B cell (primary cell): Measurements from ENCODE around the gene BRD1. TPM values are rescaled to one million over a fixed set of nuclear protein-coding genes. Genes with fewer than 3 reads are reported as not detected.

Experiments used
- ATAC-seq: fragments of 200-7000 bp; cut with Tn5 transposase; one replicate; pipeline ENCODE4 v1.10.0; 2021; ENCODE audit warnings: low read depth, mild to moderate bottlenecking, moderate number of reproducible peaks, moderate library complexity
- CTCF ChIA-PET: fragments of 350-600 bp; sonication (Branson Sonifier 250); formaldehyde crosslinking; loops from one replicate; lab custom pipeline; 2021; ENCODE audit warnings: antibody characterized with exemption, inconsistent platforms; lab: Charles Lee
- POLR2A ChIA-PET: fragments of 350-600 bp; sonication (Branson Sonifier 250); formaldehyde crosslinking; loops from one replicate; lab custom pipeline; 2021; ENCODE audit warnings: antibody characterized with exemption; lab: Charles Lee
- DNase-seq: peaks from one replicate; pipeline ENCODE4 v3.0.0; 2013
- H2AFZ ChIP-seq: 2 replicates; pipeline ENCODE4 v1.6.1; 2012; ENCODE audit warnings: mild to moderate bottlenecking, low read depth, low read length; ENCODE audit not compliant: insufficient read depth, poor library complexity, severe bottlenecking
- H3K27ac ChIP-seq, 2 donors: 1 replicate in 1 of 2; 2 replicates in 1 of 2; pipeline ENCODE4 v1.5.1; 2012 to 2013; ENCODE audit warnings: low read length in 2 of 2, mild to moderate bottlenecking in 2 of 2, moderate library complexity in 1 of 2
- H3K27me3 ChIP-seq, 4 experiments: fragments of 200-600 bp in 1 of 4; sonication (generic) in 1 of 4; replicated peaks in 1 of 4; 1 replicate in 2 of 4; 2 replicates in 2 of 4; pipeline versions ENCODE4 v1.6.1 to v1.7.0; 2013 to 2016; ENCODE audit warnings: low read length in 3 of 4, mild to moderate bottlenecking in 2 of 4, mixed read lengths in 1 of 4, moderate library complexity in 1 of 4; ENCODE audit not compliant: insufficient read depth in 4 of 4, control insufficient read depth in 3 of 4; ENCODE audit errors: control extremely low read depth in 1 of 4
- H3K36me3 ChIP-seq, 2 experiments: replicated peaks in 1 of 2; 1 replicate in 1 of 2; 2 replicates in 1 of 2; pipeline versions ENCODE4 v1.6.1 to v1.7.1; 2013; ENCODE audit warnings: low read length in 1 of 2; ENCODE audit not compliant: insufficient read depth in 2 of 2, control insufficient read depth in 1 of 2; ENCODE audit errors: control extremely low read depth in 1 of 2, extremely low read depth in 1 of 2
- H3K4me1 ChIP-seq, 2 donors: fragments of 200-600 bp in 1 of 2; sonication (generic) in 1 of 2; 1 replicate in 1 of 2; 2 replicates in 1 of 2; pipeline versions ENCODE4 v1.5.1 to v1.6.1; 2013 to 2017; ENCODE audit warnings: low read length in 2 of 2; ENCODE audit not compliant: control insufficient read depth in 2 of 2, insufficient read depth in 2 of 2
- H3K4me2 ChIP-seq: replicated peaks from 2 replicates; pipeline ENCODE3; 2012; ENCODE audit warnings: mild to moderate bottlenecking, low read depth, low read length; ENCODE audit not compliant: poor library complexity, severe bottlenecking
- H3K4me3 ChIP-seq, 5 experiments: fragments of 200-600 bp in 1 of 5; sonication (generic) in 1 of 5; 1 replicate in 3 of 5; 2 replicates in 2 of 5; pipeline versions ENCODE4 v1.5.1 to v1.7.0; 2011 to 2016; ENCODE audit warnings: low read length in 4 of 5, mild to moderate bottlenecking in 4 of 5, low read depth in 2 of 5, control low read depth in 1 of 5, moderate library complexity in 1 of 5; ENCODE audit not compliant: insufficient read depth in 1 of 5; ENCODE audit errors: control extremely low read depth in 1 of 5, extremely low read depth in 1 of 5
- H3K79me2 ChIP-seq: fragments of 200-600 bp; sonication (generic); one replicate; pipeline ENCODE4 v1.6.0; 2016; ENCODE audit warnings: low read length; ENCODE audit not compliant: control insufficient read depth, insufficient read depth
- H3K9ac ChIP-seq: fragments of 200-600 bp; sonication (generic); 2 replicates; pipeline ENCODE4 v1.6.1; 2017; ENCODE audit warnings: mild to moderate bottlenecking, low read length, moderate library complexity
- H3K9me3 ChIP-seq, 3 donors: one replicate each; pipeline versions ENCODE4 v1.6.1 to v1.7.1; 2013; ENCODE audit warnings: low read length in 2 of 3; ENCODE audit not compliant: control insufficient read depth in 2 of 3, insufficient read depth in 1 of 3; ENCODE audit errors: control extremely low read depth in 1 of 3
- H4K20me1 ChIP-seq: 2 replicates; pipeline ENCODE4 v1.6.0; 2012; ENCODE audit warnings: mild to moderate bottlenecking, low read length; ENCODE audit not compliant: insufficient read depth, control insufficient read depth, poor library complexity, severe bottlenecking
- H3K27ac Mint-ChIP-seq: one replicate; pipeline ENCODE4 v1.8.0; 2021; ENCODE audit warnings: mixed read lengths
- H3K27me3 Mint-ChIP-seq: one replicate; pipeline ENCODE4 v1.8.0; 2021; ENCODE audit warnings: mixed read lengths
- H3K4me1 Mint-ChIP-seq: one replicate; pipeline ENCODE4 v1.8.0; 2021; ENCODE audit warnings: mixed read lengths
- H3K4me3 Mint-ChIP-seq: one replicate; pipeline ENCODE4 v1.8.0; 2021; ENCODE audit warnings: mixed read lengths
- H3K9me3 Mint-ChIP-seq: one replicate; pipeline ENCODE4 v1.8.0; 2022; ENCODE audit warnings: mixed read lengths; ENCODE audit not compliant: insufficient read depth
- EZH2 ChIP-seq: IDR thresholded peaks from 2 replicates; pipeline ENCODE4 v1.6.1; 2012; ENCODE audit warnings: borderline replicate concordance, low read depth, mild to moderate bottlenecking, moderate library complexity, low read length; ENCODE audit not compliant: insufficient read depth, poor library complexity, severe bottlenecking
- WGBS: methylation state at CpG from one replicate; pipeline ENCODE4 v1.1.5; 2013; ENCODE audit warnings: missing lambda C conversion rate; ENCODE audit not compliant: insufficient coverage; 5-methylcytosine and 5-hydroxymethylcytosine counted together
- intact Hi-C: fragments of 100-400 bp; cut with micrococcal nuclease; formaldehyde crosslinking; loops from one replicate; pipeline ENCODE4 v1.10.0; 2022
- polyA plus RNA-seq: library from polyadenylated mRNA; depleted of rRNA; stranded (reverse); fragments of >200 nt; gene quantifications from 2 replicates; pipeline ENCODE4 v1.2.3, GENCODE V29; 2012
- total RNA-seq, 2 donors: library from RNA; stranded (reverse); fragments of 120-200 nt in 1 of 2; gene quantifications; 1 replicate in 1 of 2; 2 replicates in 1 of 2; pipeline versions ENCODE4 v1.2.3 to v1.2.4, GENCODE V29; 2013 to 2022
- TF ChIP-seq, protein P1 (sequence below): fragments of 200-600 bp; IDR thresholded peaks from one replicate; pipeline ENCODE4 v1.8.0; 2022; ENCODE audit warnings: antibody characterized with exemption, mild to moderate bottlenecking

The BRD1 gene
- total and polyA plus RNA-seq, 2 donors (not counting 1 experiment from before 2014, with no cell fraction given), result 16.9 to 73.3 TPM

DNA sequence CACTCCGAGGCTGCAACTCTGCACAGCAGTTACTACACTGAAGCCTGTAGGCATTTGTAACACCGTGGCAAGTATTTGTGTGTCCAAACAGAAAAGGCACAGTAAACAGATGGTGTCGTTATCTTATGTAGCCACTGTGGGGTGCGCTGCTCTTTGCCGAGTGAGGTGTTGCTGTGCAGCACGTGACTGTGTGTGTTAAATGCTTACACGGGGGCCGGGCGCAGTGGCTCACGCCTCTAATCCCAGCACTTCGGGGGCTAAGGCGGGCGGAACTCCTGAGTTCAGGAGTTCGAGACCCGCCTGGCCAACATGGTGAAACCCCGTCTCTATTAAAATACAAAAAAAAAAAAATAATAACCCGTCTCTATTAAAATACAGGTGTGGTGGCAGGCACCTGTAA lies 37.5 kb upstream of the BRD1 start:
- POLR2A ChIA-PET, result no interaction called here
- Histone ChIP-seq H3K4me2 (no peak overlapping the region), H3K4me1 (peaks cover 0 to 5% of the 10 kb centered on the region in 2 donors), H3K36me3 (peaks cover 0 to 2% of the 10 kb centered on the region in 2 experiments), H3K4me3 (no peak overlapping the region), H3K9ac (no peak overlapping the region), H3K27ac (no peak overlapping the region), H3K79me2 (peaks cover 97% of the 10 kb centered on the region), H3K9me3 (peaks cover 0 to 39% (median 22%) of the 10 kb centered on the region in 3 donors), H3K27me3 (no peaks in the 10 kb centered on the region), H2AFZ (no peak overlapping the region), H4K20me1 (peaks cover 54% of the 10 kb centered on the region)
- H3K9me3 Mint-ChIP-seq, result peaks cover 20% of the 10 kb centered on the region
- DNase-seq, result no peak
- no peak overlapping the region for H3K27ac Mint-ChIP-seq
- H3K4me1 Mint-ChIP-seq, result peaks cover 18% of the 10 kb centered on the region
- H3K27me3 Mint-ChIP-seq, result no peaks in the 10 kb centered on the region
- intact Hi-C loops, result no loop called here
- 96% methylated on average over 12 of the region's 17 CpGs for WGBS
- ATAC-seq, result no peak
- no peak overlapping the region for H3K4me3 Mint-ChIP-seq
- CTCF ChIA-PET, result interaction anchor here (0.6 kb wide), 1 partner anchor 411 kb away, joined by 3 read pairs; no protein-coding TSS in a partner anchor
- TF ChIP-seq, protein P1, sequence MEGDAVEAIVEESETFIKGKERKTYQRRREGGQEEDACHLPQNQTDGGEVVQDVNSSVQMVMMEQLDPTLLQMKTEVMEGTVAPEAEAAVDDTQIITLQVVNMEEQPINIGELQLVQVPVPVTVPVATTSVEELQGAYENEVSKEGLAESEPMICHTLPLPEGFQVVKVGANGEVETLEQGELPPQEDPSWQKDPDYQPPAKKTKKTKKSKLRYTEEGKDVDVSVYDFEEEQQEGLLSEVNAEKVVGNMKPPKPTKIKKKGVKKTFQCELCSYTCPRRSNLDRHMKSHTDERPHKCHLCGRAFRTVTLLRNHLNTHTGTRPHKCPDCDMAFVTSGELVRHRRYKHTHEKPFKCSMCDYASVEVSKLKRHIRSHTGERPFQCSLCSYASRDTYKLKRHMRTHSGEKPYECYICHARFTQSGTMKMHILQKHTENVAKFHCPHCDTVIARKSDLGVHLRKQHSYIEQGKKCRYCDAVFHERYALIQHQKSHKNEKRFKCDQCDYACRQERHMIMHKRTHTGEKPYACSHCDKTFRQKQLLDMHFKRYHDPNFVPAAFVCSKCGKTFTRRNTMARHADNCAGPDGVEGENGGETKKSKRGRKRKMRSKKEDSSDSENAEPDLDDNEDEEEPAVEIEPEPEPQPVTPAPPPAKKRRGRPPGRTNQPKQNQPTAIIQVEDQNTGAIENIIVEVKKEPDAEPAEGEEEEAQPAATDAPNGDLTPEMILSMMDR, result no peak
- no peak for TF ChIP-seq EZH2

DNA sequence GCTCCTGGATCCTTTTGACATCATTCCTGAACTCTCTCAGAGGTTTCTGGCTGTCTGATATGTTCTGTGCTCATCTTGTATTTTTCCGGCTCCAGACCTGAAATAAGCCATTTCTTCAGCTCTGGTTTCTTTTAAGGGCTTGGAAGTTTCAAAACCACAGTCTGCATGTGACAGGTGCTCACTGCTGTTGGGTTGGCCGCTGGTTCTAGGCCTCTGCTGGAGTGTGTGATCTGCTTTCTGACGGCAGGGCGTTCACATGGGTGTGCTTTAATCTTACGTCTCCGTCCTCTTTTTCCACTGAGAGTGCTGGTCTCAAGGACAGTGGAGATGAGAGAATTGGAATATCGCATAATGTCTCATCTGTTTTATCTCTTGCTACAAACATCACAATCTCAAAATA lies 36.3 kb upstream of the BRD1 start:
- ATAC-seq (no peak), DNase-seq (no peak)
- H4K20me1 ChIP-seq, result peaks cover 52% of the 10 kb centered on the region

More for the DNA sequence above, 36.3 kb upstream of the BRD1 start:
- POLR2A ChIA-PET, result no interaction called here
- no peak overlapping the region for H3K27ac Mint-ChIP-seq
- Histone ChIP-seq H2AFZ (no peak overlapping the region), H3K27ac (no peak overlapping the region), H3K79me2 (peaks cover 97% of the 10 kb centered on the region), H3K4me2 (no peak overlapping the region), H3K27me3 (no peaks in the 10 kb centered on the region), H3K4me3 (no peak overlapping the region), H3K9ac (no peak overlapping the region), H3K4me1 (peaks cover 0 to 5% of the 10 kb centered on the region in 2 donors), H3K9me3 (peaks cover 0 to 34% (median 12%) of the 10 kb centered on the region in 3 donors), H3K36me3 (peaks cover 0 to 2% of the 10 kb centered on the region in 2 experiments)
- peaks cover 20% of the 10 kb centered on the region for H3K4me1 Mint-ChIP-seq
- H3K4me3 Mint-ChIP-seq, result no peak overlapping the region
- WGBS, result 77% methylated on average over 3 of the region's 7 CpGs
- H3K27me3 Mint-ChIP-seq, result no peaks in the 10 kb centered on the region
- CTCF ChIA-PET, result no interaction called here
- H3K9me3 Mint-ChIP-seq, result peaks cover 16% of the 10 kb centered on the region
- no peak for TF ChIP-seq EZH2
- TF ChIP-seq, protein P1, result no peak
- intact Hi-C loops, result no loop called here
